SKM-1 (cell line): ENCODE results near the gene NPEPPS.
"Not testable (repeated sequence)": the region's sequence is repeated elsewhere in the genome, so short reads cannot be mapped to it uniquely, and the experiment has no call there.

Experiments used
- DNase-seq: peaks from one replicate; lab custom pipeline; 2025; ENCODE audit not compliant: unreplicated experiment; lab: John Stamatoyannopoulos, UW

The NPEPPS gene, protein sequence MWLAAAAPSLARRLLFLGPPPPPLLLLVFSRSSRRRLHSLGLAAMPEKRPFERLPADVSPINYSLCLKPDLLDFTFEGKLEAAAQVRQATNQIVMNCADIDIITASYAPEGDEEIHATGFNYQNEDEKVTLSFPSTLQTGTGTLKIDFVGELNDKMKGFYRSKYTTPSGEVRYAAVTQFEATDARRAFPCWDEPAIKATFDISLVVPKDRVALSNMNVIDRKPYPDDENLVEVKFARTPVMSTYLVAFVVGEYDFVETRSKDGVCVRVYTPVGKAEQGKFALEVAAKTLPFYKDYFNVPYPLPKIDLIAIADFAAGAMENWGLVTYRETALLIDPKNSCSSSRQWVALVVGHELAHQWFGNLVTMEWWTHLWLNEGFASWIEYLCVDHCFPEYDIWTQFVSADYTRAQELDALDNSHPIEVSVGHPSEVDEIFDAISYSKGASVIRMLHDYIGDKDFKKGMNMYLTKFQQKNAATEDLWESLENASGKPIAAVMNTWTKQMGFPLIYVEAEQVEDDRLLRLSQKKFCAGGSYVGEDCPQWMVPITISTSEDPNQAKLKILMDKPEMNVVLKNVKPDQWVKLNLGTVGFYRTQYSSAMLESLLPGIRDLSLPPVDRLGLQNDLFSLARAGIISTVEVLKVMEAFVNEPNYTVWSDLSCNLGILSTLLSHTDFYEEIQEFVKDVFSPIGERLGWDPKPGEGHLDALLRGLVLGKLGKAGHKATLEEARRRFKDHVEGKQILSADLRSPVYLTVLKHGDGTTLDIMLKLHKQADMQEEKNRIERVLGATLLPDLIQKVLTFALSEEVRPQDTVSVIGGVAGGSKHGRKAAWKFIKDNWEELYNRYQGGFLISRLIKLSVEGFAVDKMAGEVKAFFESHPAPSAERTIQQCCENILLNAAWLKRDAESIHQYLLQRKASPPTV

DNA sequence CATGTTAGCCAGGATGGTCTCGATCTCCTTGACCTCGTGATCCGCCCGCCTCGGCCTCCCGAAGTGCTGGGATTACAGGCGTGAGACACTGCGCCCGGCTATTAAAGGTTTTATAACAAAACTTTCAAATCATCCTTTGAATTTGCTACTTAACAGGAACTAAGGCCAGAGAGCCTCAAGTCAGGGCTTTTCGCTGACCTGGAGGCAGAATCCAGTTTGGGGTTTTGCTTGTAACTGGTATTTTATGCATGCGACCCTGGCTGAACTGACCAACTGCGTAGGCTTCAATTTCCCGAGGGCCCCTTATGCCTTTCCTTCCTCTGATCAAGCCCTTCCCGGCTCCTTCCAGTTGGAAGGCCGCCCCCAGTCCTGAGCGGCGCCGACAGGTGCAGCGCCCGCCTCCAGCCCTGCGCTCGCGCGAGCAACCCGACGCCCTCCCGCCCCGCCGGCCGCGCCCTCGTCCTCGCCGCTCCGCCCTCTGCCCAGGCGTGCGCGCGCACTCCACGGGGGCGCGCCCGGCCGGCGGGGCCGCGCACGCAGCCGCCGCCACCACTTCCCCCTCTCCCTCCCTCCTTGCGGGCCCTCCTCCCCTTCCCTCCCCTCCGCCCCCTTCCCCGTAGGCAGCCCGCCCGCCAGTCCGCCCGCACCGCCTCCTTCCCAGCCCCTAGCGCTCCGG, at the start of gene NPEPPS:
Gene NPEPPS, plus strand, starts transcription at position 552 of the 676 bp plus-strand sequence. CDS start 193 bp downstream, outside the sequence.
- DNase-seq = not testable (repeated sequence)

DNA sequence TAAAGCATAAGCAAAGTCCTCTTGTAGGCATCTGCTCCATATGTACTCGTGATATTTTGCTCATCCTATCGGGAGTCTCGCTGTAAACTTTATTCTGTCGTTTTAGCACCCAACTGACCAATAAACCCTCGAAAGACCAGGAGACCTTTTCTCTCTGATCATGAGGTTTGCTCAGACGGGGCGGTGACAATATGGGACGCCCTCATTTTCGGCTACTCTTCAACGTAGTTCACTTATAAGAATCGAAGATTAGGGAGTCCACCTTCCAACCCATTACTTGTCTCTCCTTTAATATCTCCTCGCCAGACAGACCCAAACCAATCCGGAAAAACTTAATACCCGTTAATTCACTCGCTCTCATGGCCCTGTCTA, 39.1 kb upstream of the NPEPPS start:
- not testable (repeated sequence) for DNase-seq

DNA sequence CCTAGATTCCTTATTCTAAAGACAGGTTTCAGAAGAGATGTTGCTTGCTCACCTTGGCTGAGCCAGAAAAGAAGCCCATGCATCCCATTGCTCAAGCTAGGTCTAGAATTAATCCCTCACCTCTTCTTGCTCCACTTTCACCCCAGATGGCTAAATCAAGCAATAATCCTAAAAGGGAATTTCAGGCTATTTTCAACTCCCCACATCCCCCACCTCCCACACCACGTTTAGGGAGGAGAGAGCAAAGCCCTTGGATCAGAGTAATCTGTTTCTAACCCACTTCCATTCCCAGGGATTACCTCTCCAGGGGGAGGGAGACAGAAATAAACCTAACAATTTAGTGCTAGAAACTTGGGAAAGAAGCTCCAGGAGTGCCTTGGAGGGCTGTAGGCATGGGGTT, 31.8 kb upstream of the NPEPPS start:
- DNase-seq = not testable (repeated sequence)

DNA sequence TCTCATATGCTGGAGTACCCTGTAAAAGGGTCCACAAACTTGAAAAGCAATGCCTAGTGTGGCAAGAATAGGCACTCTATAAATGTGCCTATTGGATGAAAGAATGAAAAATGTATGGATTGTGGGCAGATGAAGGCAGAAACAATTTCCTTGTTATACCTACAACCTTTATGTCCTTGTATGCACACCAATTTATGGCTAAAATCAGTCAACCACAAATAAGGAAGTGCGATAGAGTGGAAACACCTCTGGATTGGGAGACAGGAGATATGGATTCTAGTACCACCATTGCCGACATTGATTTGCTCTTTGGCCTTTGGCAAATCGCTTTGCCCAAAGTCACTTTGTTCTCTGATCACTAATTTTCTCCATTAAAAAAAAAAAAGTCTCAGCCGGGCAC, 31.4 kb upstream of the NPEPPS start:
- not testable (repeated sequence) for DNase-seq

DNA sequence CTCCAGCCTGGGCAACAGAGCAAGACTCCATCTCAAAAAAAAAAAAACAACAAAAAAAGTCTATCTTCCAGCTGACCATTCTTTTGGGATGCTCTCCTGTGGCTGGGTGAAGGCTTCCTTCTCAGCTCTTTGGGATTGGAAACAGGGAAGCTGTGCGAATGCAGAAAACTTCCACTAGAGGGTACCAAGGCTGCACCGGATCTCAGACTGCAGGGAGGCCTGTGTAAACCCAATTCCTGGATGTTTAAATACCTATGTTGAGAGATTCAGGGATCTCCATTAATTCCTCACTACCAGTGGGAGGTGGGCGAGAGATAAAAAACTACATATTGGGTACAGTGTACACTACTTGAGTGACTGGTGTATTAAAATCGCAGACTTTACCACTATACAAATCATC, 30.3 kb upstream of the NPEPPS start:
- DNase-seq = not testable (repeated sequence)

DNA sequence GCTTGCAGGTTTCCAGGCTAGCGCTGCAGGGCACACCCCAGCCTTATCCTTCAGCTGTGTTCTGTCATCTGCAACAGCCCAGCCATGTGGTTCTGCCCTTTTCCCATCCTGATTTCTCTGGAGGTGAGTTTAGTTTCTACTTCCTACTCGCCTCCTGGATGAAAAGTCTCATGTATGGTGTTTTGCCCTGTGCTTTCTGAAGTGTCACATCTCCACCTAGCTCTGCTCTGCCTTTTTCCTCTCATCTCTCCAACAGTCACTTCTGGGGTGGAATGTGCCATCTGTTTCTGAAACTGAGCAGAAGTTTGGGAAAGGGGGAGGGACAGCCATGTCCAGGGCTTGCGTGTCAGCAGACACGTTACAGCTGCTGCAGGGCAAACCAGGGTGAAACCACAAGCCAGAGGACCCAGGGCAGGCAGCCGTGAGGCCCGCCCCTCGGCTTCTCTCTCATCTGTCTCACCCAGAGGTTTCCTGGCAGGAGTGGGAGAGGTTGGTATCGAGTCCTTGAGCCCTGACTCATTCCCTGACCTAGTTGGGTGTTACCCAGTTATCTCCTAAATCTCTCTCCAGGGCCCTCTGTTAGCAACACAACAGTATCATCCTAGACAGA, 28.7 kb upstream of the NPEPPS start:
- DNase-seq = not testable (repeated sequence)

DNA sequence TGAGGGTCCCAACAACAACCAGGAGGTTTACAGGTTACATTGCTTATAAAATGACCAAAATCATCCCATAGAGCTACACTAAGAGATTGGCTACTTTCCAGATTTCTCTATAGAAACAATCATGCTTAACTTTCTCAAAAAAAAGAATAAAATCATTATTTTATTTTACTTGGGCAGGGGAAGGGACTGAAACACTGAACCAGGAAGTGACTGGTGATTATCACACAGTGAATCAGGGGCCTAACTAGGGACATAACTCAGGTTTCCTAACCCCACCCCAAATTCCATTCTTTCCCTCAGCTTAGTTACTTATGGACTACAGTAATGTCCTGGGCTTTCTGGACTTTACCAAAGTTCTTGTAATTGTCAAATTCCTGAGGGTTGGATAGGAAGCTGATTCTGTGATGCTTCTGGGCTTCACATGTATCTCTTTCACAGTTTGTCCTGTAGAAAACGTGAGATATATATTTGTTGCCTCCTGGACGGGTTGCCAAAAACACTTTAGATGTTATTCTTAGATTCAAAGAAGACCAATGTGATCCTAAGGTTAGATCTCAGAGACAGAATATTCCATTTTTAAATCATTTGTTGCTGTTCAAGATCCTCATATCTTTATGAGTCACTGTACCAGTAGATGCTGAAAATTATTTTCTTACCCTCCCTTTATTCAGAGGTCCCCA, 28.0 kb upstream of the NPEPPS start:
- DNase-seq = not testable (repeated sequence)

DNA sequence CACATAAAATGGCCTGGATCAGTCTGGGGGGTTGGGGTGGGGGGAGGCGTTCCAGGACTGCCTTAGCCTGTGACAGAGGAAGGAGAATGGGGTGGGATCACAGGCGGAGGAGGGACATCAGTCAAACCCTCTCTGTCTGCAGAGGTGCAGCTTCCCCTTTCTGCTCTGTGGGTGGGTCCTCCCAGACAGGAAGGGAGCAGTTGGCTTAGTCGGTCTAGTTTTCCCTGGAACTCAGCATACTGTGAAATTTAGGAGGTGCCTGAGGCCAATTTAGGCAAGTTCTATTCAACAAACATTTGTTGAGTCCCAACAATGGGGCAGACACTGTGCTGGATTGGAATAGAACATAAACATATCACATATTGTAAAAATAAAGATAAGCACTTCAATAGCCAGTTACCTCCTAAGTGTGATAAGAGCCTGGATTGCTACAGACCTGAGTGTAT, 19.2 kb upstream of the NPEPPS start:
- not testable (repeated sequence) for DNase-seq

DNA sequence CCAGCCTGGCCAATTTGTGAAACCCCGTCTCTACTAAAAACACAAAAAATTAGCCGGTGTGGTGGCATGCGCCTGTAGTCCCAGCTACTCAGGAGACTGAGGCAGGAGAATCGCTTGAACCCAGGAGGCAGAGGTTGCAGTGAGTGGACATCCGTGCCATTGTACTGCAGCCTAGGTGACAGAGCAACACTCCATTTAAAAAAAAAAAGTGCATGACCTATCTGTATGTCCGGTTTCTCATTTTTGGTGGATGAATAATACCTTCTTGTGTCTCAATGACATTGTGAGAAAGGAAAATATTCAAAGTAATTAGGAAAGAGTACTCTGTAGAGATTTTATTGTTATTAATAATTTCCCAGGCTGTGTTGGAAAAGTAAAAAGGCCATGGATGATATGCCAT, 17.6 kb upstream of the NPEPPS start:
- DNase-seq = not testable (repeated sequence)

DNA sequence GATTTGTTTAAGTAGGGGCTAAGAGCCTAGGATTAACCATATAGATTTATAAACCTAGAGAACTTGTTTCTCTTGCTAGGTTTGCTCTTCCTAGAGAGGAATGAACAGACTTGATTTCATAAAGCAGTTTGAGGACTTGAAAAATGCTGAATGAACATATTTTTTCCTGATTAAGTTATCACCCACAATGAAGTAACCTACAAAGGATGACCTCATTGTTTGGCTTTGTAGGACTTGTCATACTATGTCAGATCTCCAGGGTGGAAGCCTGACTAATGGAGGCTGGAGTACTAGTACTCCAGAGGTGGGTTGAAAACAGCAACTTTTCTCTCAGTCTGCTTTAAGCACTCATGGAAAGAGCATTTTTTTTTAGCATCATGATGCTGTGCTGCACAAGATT, 12.0 kb upstream of the NPEPPS start:
- DNase-seq = not testable (repeated sequence)

DNA sequence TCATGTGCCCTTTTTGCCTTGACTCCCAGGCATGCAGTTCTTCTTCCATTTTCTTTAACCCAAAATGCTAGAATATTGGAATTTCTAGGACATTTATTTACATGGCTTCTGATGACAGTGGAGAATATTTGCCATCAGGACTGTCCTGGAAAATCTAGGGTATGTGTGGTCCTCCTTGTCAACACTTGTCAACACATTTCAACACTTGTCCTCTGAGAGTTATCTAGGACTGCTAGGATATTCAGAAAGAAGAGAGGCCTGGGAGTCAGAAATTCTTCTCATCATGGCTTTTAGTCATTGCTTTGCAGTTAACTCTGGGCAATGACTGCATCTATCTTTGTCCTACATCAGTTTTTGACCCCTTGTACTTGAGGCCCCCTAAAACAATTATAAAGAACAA, 11.5 kb upstream of the NPEPPS start:
- not testable (repeated sequence) for DNase-seq

DNA sequence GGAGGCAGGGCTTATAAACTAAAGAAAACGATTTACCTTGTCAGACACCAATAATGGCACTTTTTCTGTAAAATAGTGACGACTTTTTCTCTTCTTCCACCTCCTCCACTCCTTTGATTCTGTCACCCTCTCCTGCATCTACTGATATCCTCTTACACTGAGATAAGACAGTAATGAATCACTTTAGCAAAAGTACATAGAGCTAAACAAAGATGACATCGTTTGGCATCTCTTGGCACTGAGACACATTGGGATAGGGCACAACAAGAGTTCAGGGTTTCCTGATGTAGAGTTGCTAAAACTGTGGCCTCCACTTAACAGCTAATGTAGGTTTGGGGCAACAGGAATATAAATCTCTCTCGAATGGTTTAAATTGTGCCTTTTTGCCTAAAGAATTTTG, 10.6 kb upstream of the NPEPPS start:
- not testable (repeated sequence) for DNase-seq

DNA sequence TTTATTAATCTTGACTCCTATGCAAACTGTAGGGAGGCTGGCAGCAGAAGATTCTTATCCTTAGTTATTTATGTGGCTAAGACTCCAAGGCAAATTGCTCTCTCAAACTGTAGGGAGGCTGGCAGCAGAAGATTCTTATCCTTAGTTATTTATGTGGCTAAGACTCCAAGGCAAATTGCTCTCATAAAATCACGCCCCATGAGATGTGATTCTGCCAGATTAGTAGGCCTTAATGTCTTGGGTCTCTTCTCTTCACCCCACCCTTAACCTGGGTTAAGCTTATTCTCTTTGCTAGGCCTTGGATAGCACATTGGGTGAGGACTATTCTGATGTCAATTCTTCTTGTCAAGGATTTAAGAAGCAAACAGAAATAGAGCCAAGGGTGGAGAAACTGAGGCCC, 9.5 kb upstream of the NPEPPS start:
- DNase-seq = not testable (repeated sequence)

DNA sequence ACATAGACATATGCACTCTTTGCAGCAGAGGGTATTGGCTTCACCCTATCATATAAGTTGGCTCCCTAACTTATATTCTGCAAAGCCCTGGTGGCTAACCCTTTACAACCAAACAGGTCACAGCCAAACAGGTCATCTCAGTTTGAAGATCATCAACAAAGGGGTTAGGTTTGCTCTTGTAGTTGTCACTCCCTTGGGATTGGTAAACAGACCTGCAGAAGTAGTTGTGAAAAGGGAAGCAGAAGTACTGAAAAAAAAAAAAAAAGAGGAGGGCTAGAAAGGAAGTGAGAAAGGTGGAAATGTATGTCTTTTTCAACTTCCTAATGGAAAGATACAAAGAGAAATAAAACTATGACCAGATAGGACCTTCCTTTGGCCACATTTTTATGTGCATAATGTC, 8.6 kb upstream of the NPEPPS start:
- not testable (repeated sequence) for DNase-seq

DNA sequence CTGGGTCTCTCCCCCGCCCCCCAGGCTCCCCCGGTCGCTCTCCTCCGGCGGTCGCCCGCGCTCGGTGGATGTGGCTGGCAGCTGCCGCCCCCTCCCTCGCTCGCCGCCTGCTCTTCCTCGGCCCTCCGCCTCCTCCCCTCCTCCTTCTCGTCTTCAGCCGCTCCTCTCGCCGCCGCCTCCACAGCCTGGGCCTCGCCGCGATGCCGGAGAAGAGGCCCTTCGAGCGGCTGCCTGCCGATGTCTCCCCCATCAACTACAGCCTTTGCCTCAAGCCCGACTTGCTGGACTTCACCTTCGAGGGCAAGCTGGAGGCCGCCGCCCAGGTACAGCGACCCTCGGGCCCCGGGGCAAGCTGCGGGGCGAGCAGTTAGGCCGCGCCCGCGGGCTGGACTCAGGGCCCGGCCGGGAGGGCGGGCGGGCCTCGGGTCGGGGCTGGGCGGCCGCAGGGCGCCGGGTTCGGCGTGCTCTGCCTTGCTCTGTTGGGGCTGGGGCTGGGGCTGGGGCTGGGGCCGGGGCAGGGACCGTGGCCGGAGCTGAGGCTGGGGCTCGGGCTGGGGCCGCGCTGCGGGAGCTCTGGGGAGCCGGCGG, 419 bp downstream of the NPEPPS start:
- DNase-seq = not testable (repeated sequence)

DNA sequence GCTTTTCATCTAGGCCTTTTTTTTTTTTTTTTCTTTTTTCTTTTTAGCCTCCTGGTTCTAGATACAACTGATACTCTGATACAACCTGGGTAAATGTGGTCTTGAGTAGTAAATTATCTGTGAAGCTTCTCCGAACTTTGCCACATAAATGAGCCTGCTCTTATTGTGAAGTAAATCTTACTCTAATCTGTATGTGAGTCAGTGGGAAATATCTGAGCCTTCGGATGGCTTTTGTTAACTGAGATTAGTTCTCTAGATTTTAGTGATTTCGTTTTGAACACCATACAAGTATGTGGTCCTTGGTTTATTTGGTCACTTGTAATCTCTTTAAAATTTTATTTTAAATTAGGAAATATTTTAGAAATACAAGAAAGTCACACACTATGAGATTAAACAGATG, 8.2 kb downstream of the NPEPPS start:
- DNase-seq = not testable (repeated sequence)

DNA sequence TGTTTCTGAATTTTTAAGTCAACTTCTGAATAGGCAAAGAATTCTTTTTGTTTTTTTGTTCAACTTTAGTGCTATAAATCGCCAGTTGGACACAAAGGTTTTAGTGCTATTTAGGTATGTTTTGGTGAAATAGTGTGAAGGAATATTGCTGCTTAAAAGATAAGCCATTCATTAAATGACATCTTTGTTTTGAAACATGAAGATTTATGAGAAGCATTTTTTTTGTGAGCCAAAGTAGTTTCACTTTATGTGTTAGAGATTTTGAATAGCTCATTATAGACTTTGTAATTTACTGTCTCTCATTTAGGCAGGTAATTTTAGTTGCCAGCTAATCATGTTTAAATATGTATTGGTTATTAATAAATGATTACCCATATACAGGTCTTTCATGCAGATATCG, 10.8 kb downstream of the NPEPPS start:
- DNase-seq = not testable (repeated sequence)

DNA sequence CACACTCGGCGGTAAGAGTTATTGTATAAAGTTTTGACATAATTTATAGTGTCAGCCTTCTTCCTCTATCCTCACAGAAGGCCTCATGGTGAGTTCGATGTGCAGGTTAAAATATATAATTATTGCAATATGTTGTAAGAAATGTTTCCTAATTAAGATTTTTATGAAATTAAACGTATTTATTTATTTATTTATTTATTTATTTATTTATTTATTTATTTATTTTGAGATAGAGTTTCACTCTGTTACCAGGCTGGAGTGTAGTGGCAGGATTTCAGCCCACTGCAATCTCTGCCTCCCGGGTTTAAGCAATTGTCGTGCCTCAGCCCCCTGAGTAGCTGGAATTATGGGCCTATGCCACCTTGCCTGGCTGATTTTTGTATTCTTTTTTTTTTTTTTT, 13.4 kb downstream of the NPEPPS start:
- DNase-seq = not testable (repeated sequence)

DNA sequence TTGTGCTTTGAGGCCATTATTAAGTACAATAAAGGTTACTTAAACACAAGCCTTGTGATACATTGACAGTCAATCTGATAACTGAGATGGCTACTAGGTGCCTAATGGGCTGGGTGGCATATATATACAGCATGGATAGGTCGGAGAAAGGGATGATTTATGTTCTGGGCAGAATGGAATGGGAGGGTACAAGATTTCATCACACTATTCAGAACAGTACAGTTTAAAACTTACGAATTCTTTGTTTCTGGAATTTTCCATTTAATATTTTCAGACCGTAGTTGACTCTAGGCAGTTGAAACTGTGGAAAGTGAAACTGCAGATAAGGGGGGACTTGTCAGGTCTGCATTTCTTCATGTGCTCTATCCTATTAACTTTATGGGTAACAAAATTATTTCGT, 23.8 kb downstream of the NPEPPS start:
- DNase-seq = not testable (repeated sequence)

DNA sequence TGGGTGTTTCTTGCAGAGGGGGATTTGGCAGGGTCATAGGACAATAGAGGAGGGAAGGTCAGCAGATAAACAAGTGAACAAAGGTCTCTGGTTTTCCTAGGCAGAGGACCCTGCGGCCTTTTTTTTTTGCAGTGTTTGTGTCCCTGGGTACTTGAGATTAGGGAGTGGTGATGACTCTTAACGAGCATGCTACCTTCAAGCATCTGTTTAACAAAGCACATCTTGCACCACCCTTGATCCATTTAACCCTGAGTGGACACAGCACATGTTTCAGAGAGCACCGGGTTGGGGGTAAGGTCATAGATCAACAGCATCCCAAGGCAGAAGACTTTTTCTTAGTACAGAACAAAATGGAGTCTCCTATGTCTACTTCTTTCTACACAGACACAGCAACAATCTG, 25.2 kb downstream of the NPEPPS start:
- DNase-seq = not testable (repeated sequence)
